Amniotic epithelial cell (primary cell): ENCODE data around the gene NUPR2.
"Not testable (repeated sequence)": the region's sequence is repeated elsewhere in the genome, so short reads cannot be mapped to it uniquely, and the experiment has no call there.

Experiments used
- DNase-seq: peaks from one replicate; pipeline ENCODE4 v3.0.0-alpha.2; 2010; ENCODE audit warnings: low read depth

NUPR2 gene

GRCh38 chr7:56086761-56087160, 29.5 kb downstream of the NUPR2 start:
- DNase-seq: no peak

- no peak for DNase-seq
Observed at GRCh38 chr7:56083150-56083785, 32.9 kb downstream of the NUPR2 start.

DNA sequence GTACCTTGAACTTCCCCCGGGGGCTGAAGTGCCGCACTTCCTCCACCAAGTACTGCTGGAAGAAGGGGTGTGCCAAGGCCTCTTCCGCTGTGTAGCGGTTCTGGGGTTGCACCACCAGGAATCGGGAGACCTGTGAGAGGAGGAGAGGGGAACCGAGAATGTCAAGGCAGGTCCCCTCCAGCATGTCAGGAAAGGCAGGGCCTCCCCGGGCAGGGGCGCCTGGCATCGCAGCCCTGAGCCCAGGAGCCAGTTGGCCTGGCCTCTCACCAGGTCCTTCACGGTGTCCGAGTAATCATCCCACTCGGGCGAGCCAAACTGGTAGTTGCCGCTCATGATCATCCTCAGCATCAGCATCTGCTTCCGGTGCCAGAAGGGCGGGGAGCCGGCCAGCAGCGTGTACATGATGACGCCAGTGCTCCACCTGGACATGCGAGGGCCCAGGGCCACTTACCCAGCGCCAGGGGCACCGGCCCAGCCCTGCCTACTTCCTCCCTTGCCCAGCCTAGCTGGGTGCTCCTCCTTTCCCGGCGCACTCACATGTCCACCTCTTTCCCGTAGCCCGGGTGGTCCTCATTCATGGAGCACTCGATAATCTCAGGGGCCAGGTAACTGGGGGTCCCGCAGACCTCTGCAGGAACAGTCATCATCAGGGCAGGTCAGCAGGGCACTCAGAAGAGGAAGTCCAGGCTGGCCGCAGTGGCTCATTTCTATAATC, 34.4 kb downstream of the NUPR2 start:
- no peak for DNase-seq

- not testable (repeated sequence) for DNase-seq
Observed at GRCh38 chr7:56080726-56081435, 35.3 kb downstream of the NUPR2 start.

DNA sequence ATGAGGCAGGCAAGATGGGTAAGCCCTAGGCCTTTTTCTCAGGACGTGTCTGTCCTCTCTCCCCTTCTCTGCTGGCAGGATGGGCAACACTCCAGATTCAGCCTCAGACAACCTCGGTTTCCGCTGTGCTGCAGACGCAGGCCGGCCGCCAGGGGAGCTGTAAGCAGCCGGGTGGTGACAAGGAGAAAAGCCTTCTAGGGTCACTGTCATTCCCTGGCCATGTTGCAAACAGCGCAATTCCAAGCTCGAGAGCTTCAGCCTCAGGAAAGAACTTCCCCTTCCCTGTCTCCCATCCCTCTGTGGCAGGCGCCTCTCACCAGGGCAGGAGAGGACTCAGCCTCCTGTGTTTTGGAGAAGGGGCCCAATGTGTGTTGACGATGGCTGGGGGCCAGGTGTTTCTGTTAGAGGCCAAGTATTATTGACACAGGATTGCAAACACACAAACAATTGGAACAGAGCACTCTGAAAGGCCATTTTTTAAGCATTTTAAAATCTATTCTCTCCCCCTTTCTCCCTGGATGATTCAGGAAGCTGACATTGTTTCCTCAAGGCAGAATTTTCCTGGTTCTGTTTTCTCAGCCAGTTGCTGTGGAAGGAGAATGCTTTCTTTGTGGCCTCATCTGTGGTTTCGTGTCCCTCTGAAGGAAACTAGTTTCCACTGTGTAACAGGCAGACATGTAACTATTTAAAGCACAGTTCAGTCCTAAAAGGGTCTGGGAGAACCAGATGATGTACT, 36.6 kb downstream of the NUPR2 start:
- peak; percentile 13 for DNase-seq

DNA sequence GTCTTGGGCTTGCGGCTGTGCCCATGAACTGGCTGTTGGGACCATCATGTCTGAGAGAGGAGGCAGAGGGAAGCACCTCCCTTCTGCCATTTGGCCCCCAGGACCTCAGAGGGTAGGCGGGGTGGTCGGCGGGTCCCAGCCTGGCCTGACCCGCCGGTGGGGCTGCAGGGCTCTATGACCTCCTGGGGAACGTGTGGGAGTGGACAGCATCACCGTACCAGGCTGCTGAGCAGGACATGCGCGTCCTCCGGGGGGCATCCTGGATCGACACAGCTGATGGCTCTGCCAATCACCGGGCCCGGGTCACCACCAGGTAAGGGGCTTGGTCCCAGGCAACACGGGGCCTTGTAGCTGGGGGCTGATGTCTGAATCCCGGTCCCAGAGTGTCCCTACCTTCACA, 38.0 kb downstream of the NUPR2 start:
- DNase-seq: no peak

GRCh38 chr7:56077681-56078080, 38.5 kb downstream of the NUPR2 start:
- no peak for DNase-seq

GRCh38 chr7:56074371-56074791, 41.8 kb downstream of the NUPR2 start:
- peak; percentile 73 for DNase-seq

DNA sequence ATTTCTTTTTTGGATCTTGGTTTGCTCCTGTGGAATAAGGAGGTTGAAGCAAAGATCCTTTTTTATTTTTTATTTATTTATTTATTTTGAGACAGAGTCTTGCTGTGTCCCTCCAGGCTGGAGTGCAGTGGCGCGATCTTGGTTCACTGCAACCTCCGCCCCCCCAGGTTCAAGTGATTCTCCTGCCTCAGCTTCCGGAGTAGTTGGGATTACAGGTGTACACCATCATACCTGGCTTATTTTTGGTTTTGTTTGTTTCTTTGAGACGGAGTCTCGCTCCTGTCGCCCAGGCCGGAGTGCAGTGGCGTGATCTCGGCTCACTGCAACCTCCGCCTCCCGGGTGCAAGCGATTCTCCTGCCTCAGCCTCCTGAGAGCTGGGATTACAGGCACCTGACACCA, 49.8 kb downstream of the NUPR2 start:
- DNase-seq: not testable (repeated sequence)
